ENCODE measurements around the gene SYNGR2. TPM values are rescaled to one million over a fixed set of nuclear protein-coding genes. Genes with fewer than 3 reads are reported as not detected.
A peak's percentile ranks its signal among the peaks of the same experiment; 100 is the strongest.

The SYNGR2 gene
- total and polyA plus RNA-seq, 2 donors (not counting 1 experiment from before 2014, with no cell fraction given) = 390 to 442 TPM

- H3K4me3 ChIP-seq (ENCODE audit: control extremely low read depth in 1 of 5, extremely low read depth in 1 of 5, insufficient read depth in 1 of 5, low read depth in 2 of 5, low read length in 4 of 5) = peak overlapping the region in 4 of 5 experiments; percentile 12 to 39 (median 18)
- ATAC-seq (ENCODE audit: low read depth) = no peak
- WGBS (ENCODE audit: insufficient coverage) = 40% methylated on average over 34 of the region's 39 CpGs
Observed at GRCh38 chr17:78125138-78125913, 43.1 kb upstream of the SYNGR2 start.

More at GRCh38 chr17:78125138-78125913, 43.1 kb upstream of the SYNGR2 start:
- ChIA-PET CTCF (interaction anchor here (0.9 to 13.9 kb wide), 7 partner anchors 10 to 297 kb away, joined by 3 to 169 read pairs (median 4); partner anchors contain the start of genes AFMID, SYNGR2 and TK1), POLR2A (interaction anchor here (1.8 to 22.6 kb wide), 4 partner anchors 9 to 127 kb away, joined by 7 to 432 read pairs (median 20); partner anchors contain the start of gene SYNGR2)
- no peak overlapping the region for H2AFZ ChIP-seq (ENCODE audit: insufficient read depth, low read depth, low read length, poor library complexity, severe bottlenecking)
- peaks cover 88% of the 10 kb centered on the region for H4K20me1 ChIP-seq (ENCODE audit: control insufficient read depth, insufficient read depth, low read length, poor library complexity, severe bottlenecking)
- H3K4me2 ChIP-seq (replicated peaks; ENCODE audit: low read depth, low read length, poor library complexity, severe bottlenecking) = peak overlapping the region; percentile 100
- peak overlapping the region; percentile 91 for H3K4me3 Mint-ChIP-seq
- H3K36me3 ChIP-seq (replicated peaks in 1 of 2; ENCODE audit: control extremely low read depth in 1 of 2, control insufficient read depth in 1 of 2, extremely low read depth in 1 of 2, insufficient read depth in 2 of 2, low read length in 1 of 2) = peaks cover 8 to 66% of the 10 kb centered on the region in 2 experiments
- peak overlapping the region; percentile 62 to 77 for H3K27ac ChIP-seq (ENCODE audit: low read length in 2 of 2)
- no peaks in the 10 kb centered on the region for H3K9me3 ChIP-seq (ENCODE audit: control extremely low read depth in 1 of 3, control insufficient read depth in 2 of 3, insufficient read depth in 1 of 3, low read length in 2 of 3)
- intact Hi-C loops (cut with micrococcal nuclease) = no loop called here
- peak overlapping the region; percentile 92 for H3K27ac Mint-ChIP-seq
- H3K9me3 Mint-ChIP-seq (ENCODE audit: insufficient read depth) = no peaks in the 10 kb centered on the region
- TF ChIP-seq CTCF (IDR thresholded peaks at IDR 0.05) (no peak), EZH2 (IDR thresholded peaks at IDR 0.05; ENCODE audit: borderline replicate concordance, insufficient read depth, low read depth, low read length, poor library complexity, severe bottlenecking) (no peak)
- H3K27me3 Mint-ChIP-seq = no peaks in the 10 kb centered on the region
- H3K4me1 Mint-ChIP-seq = peaks cover 85% of the 10 kb centered on the region
- peak; percentile 63 for DNase-seq
- H3K4me1 ChIP-seq (ENCODE audit: control insufficient read depth in 2 of 2, insufficient read depth in 2 of 2, low read length in 2 of 2) = peaks cover 83 to 90% of the 10 kb centered on the region in 2 donors
- H3K79me2 ChIP-seq (ENCODE audit: control insufficient read depth, insufficient read depth, low read length) = peaks cover 86% of the 10 kb centered on the region
- H3K9ac ChIP-seq (ENCODE audit: low read length) = peak overlapping the region; percentile 11
- H3K27me3 ChIP-seq (replicated peaks in 1 of 4; ENCODE audit: control extremely low read depth in 1 of 4, control insufficient read depth in 3 of 4, insufficient read depth in 4 of 4, low read length in 3 of 4) = no peaks in the 10 kb centered on the region

Measured in B cell (primary cell).